IPS-18c (cell line): ENCODE data around the gene SMG6.

Experiments used
- H3K4me3 ChIP-seq: 2 replicates; pipeline ENCODE4 v1.7.0; 2013; ENCODE audit warnings: low read depth, mild to moderate bottlenecking, low read length, moderate library complexity; ENCODE audit not compliant: insufficient read depth
- H3K9me3 ChIP-seq: one replicate; pipeline ENCODE4 v1.6.1; 2013; ENCODE audit warnings: mild to moderate bottlenecking, low read length, moderate library complexity; ENCODE audit not compliant: control insufficient read depth, insufficient read depth

The SMG6 gene

DNA sequence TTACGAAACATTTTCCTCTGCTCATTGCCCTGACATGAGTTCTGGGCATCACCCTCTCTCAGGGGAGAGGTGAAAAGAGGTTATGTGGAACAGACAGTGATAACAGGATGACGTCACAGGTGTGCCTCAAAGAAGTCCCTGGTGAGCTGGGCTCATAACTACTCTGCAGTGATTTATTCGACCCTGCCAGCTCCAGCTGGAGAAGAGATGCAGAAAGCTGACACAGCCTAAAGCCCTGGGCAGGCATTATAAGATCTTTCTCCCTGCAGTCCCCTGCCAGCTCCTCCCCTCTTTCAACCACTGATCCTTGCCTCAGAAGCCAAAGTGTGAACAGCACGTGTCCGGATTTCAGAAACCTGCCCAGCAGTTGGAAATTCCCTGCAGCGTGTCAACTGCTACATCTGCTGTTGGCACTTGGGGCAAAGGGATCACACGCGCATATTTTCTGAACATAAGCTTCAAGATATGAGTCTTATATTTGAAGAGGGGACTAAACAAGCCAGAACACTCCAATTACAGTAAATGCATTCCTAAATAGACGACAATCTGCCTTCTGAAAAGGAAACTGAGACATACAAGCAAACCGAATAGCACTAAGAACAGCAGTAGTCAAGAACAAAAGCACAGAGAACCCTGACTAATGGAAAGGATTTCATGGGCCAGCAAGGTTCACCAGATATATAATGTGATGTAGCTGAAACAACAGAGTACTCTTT lies 80.5 kb downstream of the SMG6 start:
- H3K4me3 ChIP-seq: no peak overlapping the region

DNA sequence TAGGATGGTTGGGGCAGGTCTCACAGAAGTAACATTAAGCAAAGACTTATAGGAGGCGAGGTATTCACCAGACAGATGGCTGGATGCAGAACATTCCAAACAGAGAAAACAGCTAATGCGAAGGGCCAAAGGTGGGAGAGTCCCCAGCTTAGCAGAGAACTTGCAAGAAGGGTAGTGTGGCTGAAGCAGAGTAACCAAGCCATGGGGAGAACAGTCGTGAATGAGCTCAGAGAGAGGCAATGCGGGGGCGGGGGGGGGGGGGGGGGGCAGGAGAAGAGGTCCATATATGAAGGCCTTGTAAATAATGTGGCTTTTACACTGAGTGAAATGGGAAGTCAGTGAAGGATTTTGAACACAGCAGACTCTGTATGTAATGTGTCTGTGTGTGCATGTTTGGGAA lies 81.3 kb downstream of the SMG6 start:
- H3K4me3 ChIP-seq: no peak overlapping the region
- peaks cover 3% of the 10 kb centered on the region for H3K9me3 ChIP-seq

More for the DNA sequence above, 80.5 kb downstream of the SMG6 start:
- peaks cover 3% of the 10 kb centered on the region for H3K9me3 ChIP-seq

GRCh38 chr17:2218426-2218825 lies 85.2 kb downstream of the SMG6 start:
- Histone ChIP-seq H3K9me3 (peaks cover 3% of the 10 kb centered on the region), H3K4me3 (no peak overlapping the region)

DNA sequence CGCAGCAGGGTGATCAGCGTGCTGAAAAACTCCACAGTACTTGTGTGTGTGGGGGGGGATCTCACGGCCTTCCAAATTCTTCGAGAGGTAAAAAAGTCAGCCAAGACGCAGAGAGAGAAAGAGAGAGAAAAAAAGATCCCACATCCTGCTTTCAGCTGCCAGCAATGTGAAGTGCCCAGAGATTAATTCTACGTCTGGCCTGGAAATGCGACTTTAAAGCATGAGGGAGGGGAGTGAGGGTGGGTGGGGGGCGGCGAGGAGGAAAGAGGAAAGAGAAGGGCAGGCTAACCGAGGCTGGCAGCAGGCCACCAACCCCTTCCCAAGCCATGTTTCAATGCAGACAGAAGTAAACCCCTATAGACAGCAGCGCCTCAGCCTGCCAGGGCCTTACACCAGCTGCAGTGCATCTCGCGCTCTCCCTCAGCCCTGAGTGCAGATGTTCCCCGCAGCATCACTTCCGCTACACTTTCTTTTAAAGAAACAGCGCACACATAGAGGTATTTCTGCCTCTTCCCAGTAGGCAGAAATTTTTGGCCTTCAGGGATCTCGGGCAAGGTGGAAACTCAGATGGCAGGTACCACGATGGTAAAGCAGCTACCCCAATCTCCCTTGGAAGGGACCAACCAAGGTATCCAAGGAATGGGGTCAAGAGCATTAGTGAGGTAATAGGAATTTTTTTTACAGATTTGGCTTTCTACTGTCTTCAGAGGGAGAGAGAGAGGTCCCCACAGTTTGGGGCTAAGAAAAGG lies 87.8 kb downstream of the SMG6 start:
- peaks cover 3% of the 10 kb centered on the region for H3K9me3 ChIP-seq
- H3K4me3 ChIP-seq: no peak overlapping the region

GRCh38 chr17:2214929-2215615 lies 88.5 kb downstream of the SMG6 start:
- Histone ChIP-seq H3K4me3 (no peak overlapping the region), H3K9me3 (peaks cover 3% of the 10 kb centered on the region)

DNA sequence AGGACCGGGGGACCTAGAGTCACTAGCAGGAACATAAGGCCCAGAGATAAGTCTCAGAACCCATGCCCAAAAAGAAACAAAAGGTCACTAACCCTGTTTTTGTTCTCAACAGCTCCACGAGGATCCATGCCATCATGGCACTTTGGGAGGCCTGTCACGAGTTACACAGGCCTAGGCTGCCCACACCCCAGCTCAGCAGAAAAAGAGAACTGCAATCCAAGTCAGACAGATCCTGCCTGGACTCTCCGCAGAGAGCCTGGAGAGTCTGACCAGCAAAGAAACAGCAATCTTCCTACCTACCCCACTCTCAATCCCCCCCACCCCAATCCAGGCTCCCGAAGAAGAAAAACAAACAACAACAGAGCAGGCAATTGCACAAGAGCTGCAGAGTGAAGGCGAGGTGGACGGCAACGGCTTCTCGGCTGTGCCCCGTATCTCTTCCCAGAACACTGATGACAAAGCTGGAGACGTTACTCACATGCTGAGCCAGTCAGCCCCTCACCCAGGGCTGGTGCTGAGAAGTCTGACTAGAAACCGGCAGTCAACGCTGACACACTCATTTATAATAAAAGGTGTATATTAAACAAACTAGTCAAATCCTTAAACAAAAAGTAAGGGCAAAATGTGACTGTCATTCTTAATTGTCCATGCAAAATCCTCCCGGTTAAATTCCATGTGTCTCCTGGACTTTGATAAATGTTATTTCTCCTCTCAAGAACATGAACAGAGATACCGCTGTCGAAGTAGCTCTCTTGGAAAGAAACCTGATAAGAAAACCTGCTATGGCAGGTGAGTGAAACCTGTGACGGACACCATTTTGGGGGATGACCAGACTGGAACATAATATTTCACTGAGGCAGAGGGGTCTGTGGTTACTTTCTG lies 89.3 kb downstream of the SMG6 start:
- H3K9me3 ChIP-seq: peaks cover 3% of the 10 kb centered on the region
- no peak overlapping the region for H3K4me3 ChIP-seq

DNA sequence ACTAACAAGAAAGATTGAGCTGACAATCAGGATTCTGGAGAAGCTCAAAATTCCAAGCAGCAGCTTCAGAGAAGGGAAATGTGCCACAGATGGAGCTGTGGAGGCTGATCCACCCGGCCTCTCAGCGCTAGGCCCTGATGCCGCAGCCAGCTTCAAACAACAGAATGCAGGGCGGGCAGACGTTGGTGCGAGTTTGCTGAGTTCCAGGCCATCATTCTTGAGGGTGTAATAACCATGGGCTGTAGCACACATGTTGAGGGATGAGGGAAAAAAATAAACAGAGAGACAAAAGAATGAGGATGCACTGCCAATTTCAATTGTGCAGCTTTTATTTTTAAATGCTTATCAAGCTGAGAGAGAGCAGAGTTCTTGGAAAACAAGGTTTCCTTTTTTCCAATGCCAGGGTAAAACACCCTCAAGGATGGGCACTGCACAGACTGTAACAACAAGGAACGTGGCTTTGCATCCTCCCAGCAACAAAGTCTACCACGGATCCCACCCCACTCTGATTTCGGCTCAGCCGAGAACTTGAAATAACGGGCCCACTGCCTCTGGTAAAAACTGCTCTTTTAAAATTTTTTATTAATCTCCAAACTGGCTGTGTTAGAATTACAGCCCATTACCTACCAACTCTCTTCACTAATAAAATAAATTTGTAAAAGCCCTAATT lies 90.2 kb downstream of the SMG6 start:
- Histone ChIP-seq H3K9me3 (peaks cover 3% of the 10 kb centered on the region), H3K4me3 (no peak overlapping the region)

GRCh38 chr17:2212400-2212981 lies 91.1 kb downstream of the SMG6 start:
- H3K4me3 ChIP-seq: no peak overlapping the region

DNA sequence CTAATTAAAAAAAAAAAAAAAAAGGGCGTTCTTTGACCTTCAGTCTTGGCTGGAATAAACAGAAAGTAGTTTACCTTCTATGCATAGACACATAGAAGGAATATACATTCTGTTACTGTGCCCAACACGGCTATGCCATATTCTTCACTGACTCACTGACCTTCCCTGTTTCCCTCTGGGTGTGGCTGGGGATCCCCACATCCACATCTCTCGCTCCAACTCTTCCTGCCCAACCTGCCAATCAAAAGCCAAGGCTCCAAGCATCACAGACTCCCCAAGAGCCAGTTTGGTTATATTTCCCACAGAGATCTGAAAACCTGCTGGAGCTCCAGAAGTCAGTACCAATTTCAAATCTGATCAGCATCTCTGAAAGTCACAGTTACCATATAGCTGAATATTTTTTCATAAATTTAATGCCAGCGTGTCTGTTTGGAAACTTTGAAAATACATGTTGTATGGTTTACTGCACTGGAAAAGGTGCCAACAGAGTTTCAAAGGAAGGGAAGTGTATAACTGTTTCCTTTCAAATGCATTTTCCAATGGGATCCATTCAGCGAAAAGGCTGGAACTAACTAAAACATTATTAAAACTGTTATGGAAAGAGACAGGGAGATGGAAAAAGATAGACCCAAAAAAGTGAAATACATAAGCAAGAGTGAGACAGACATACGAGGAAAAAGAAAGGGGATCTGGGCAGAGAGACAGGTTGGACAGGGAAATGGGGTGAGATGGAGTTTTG lies 91.8 kb downstream of the SMG6 start:
- Histone ChIP-seq H3K4me3 (no peak overlapping the region), H3K9me3 (no peaks in the 10 kb centered on the region)

More at GRCh38 chr17:2212400-2212981, 91.1 kb downstream of the SMG6 start:
- no peaks in the 10 kb centered on the region for H3K9me3 ChIP-seq

DNA sequence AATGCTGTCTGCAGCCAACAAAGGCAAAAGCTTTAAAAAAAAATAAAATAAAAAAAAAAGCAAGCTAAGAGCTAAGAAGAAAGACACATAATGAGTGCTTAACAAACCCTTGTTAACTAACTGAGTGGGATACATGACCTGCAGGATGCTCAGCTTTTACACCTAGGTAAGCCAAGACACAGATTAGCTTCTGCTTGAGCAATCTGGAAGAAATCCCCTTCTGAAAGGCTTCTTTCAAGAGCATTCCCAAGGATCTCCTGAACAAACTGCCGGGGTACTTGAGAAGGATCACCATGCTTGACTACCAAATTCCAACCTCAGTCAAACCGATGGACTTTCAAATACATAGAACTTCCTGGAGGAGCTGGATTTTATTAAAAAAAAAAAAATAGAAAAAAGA lies 92.9 kb downstream of the SMG6 start:
- Histone ChIP-seq H3K9me3 (no peaks in the 10 kb centered on the region), H3K4me3 (no peak overlapping the region)

GRCh38 chr17:2207815-2208515 lies 95.6 kb downstream of the SMG6 start:
- Histone ChIP-seq H3K4me3 (no peak overlapping the region), H3K9me3 (no peaks in the 10 kb centered on the region)

GRCh38 chr17:2204393-2204792 lies 99.2 kb downstream of the SMG6 start:
- Histone ChIP-seq H3K4me3 (no peak overlapping the region), H3K9me3 (no peaks in the 10 kb centered on the region)

- no peak overlapping the region for H3K4me3 ChIP-seq
- H3K9me3 ChIP-seq: no peaks in the 10 kb centered on the region
These were observed 99.8 kb downstream of the SMG6 start for GRCh38 chr17:2203818-2204217.

DNA sequence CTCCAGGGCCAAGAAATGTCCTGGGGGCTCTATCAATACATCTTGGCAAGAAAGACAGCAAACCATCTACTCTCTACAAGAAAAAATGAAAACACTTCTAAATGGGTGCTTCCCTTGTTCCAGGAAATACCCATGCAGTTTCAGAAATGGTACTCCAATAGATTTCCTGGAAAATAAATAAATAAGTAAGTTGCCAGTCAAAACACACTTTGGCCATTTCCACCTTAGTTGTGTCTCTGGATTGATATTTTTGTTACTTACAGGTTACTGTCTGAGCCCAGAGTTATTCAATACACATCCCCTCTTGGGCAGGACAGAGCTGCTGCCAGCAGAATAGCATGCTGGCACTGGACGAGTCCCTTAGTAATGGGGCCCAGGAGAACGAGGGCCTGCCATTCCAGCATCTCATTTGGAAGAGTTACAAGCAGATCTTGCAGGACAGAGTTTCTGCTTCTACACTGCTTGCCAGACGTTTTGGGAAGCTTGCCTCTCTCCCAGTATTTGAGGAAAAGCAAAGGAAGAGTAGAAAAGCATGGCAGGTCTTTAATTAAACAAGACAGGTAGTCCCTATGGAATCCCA lies 100.5 kb downstream of the SMG6 start:
- Histone ChIP-seq H3K9me3 (no peaks in the 10 kb centered on the region), H3K4me3 (no peak overlapping the region)
